MG63 (cell line): ENCODE results near the gene PCGF3. TPM values are rescaled to one million over a fixed set of nuclear protein-coding genes. Genes with fewer than 3 reads are reported as not detected.
"Not testable (repeated sequence)": the region's sequence is repeated elsewhere in the genome, so short reads cannot be mapped to it uniquely, and the experiment has no call there.

Experiments
- DNase-seq: peaks from one replicate; pipeline ENCODE4 v3.0.0-alpha.2; 2020
- H3K27me3 ChIP-seq: fragments of 250-450 bp; sonication (Bioruptor Pico); 2 replicates; pipeline ENCODE4 v1.5.1; 2020; ENCODE audit warnings: mild to moderate bottlenecking, moderate library complexity
- H3K36me3 ChIP-seq: fragments of 250-450 bp; sonication (Bioruptor Pico); 2 replicates; pipeline ENCODE4 v1.5.1; 2020; ENCODE audit warnings: mild to moderate bottlenecking, moderate library complexity
- H3K4me3 ChIP-seq: fragments of 250-450 bp; sonication (Bioruptor Pico); 2 replicates; pipeline ENCODE4 v1.5.1; 2020; ENCODE audit warnings: mild to moderate bottlenecking, moderate library complexity
- H3K9me3 ChIP-seq: fragments of 250-450 bp; sonication (Bioruptor Pico); 2 replicates; pipeline ENCODE4 v1.5.1; 2020; ENCODE audit warnings: mild to moderate bottlenecking, moderate library complexity
- total RNA-seq: library from RNA; depleted of rRNA; stranded (reverse); fragments of >200 nt; shearing (Covaris generic); gene quantifications from 2 replicates; pipeline ENCODE4 v1.2.3, GENCODE V29; 2014; ENCODE audit warnings: low replicate concordance

PCGF3 gene
- total RNA-seq, 1 experiment from 2014 or later, result 9.9 TPM

GRCh38 chr4:771464-771863, 65.8 kb downstream of the PCGF3 start:
- no peak for DNase-seq
- Histone ChIP-seq H3K4me3 (no peak overlapping the region), H3K9me3 (no peaks in the 10 kb centered on the region), H3K27me3 (no peaks in the 10 kb centered on the region), H3K36me3 (peaks cover 29% of the 10 kb centered on the region)

GRCh38 chr4:772118-772517, 66.5 kb downstream of the PCGF3 start:
- Histone ChIP-seq H3K27me3 (no peaks in the 10 kb centered on the region), H3K9me3 (no peaks in the 10 kb centered on the region), H3K36me3 (peaks cover 29% of the 10 kb centered on the region), H3K4me3 (no peak overlapping the region)
- DNase-seq, result no peak

GRCh38 chr4:772776-773175, 67.1 kb downstream of the PCGF3 start:
- H3K4me3 ChIP-seq, result no peak overlapping the region
- H3K9me3 ChIP-seq, result no peaks in the 10 kb centered on the region
- DNase-seq, result no peak
- peaks cover 30% of the 10 kb centered on the region for H3K36me3 ChIP-seq
- no peaks in the 10 kb centered on the region for H3K27me3 ChIP-seq

- Histone ChIP-seq H3K4me3 (no peak overlapping the region), H3K27me3 (no peaks in the 10 kb centered on the region), H3K9me3 (no peaks in the 10 kb centered on the region), H3K36me3 (peaks cover 34% of the 10 kb centered on the region)
- DNase-seq, result no peak
Observed at GRCh38 chr4:773214-773613, 67.6 kb downstream of the PCGF3 start.

- H3K36me3 ChIP-seq, result peaks cover 36% of the 10 kb centered on the region
Observed at GRCh38 chr4:774419-775092, 68.9 kb downstream of the PCGF3 start.

GRCh38 chr4:775485-775884, 69.9 kb downstream of the PCGF3 start:
- DNase-seq, H3K4me3 ChIP-seq, H3K27me3 ChIP-seq, H3K9me3 ChIP-seq: not testable (repeated sequence)
- H3K36me3 ChIP-seq, result peaks cover 40% of the 10 kb centered on the region

More at GRCh38 chr4:774419-775092, 68.9 kb downstream of the PCGF3 start:
- H3K27me3 ChIP-seq, H3K4me3 ChIP-seq, H3K9me3 ChIP-seq, DNase-seq: not testable (repeated sequence)

- Histone ChIP-seq H3K27me3 (no peaks in the 10 kb centered on the region), H3K9me3 (no peaks in the 10 kb centered on the region), H3K4me3 (no peak overlapping the region), H3K36me3 (peaks cover 44% of the 10 kb centered on the region)
- no peak for DNase-seq
Observed at GRCh38 chr4:776743-777441, 71.3 kb downstream of the PCGF3 start.

- peaks cover 44% of the 10 kb centered on the region for H3K36me3 ChIP-seq
- H3K27me3 ChIP-seq, result no peaks in the 10 kb centered on the region
- H3K9me3 ChIP-seq, result no peaks in the 10 kb centered on the region
- no peak overlapping the region for H3K4me3 ChIP-seq
- no peak for DNase-seq
Observed at GRCh38 chr4:777520-778262, 72.1 kb downstream of the PCGF3 start.

GRCh38 chr4:779555-779954, 73.9 kb downstream of the PCGF3 start:
- Histone ChIP-seq H3K4me3 (no peak overlapping the region), H3K36me3 (peaks cover 44% of the 10 kb centered on the region), H3K27me3 (no peaks in the 10 kb centered on the region), H3K9me3 (no peaks in the 10 kb centered on the region)
- DNase-seq, result no peak

- H3K36me3 ChIP-seq, result peaks cover 44% of the 10 kb centered on the region
- DNase-seq, H3K27me3 ChIP-seq, H3K9me3 ChIP-seq: not testable (repeated sequence)
- H3K4me3 ChIP-seq, result peak overlapping the region; percentile 97
Observed at GRCh38 chr4:780255-780654, 74.6 kb downstream of the PCGF3 start.

GRCh38 chr4:780716-781492, 75.3 kb downstream of the PCGF3 start:
- peak overlapping the region; percentile 97 for H3K4me3 ChIP-seq
- no peak for DNase-seq
- no peaks in the 10 kb centered on the region for H3K9me3 ChIP-seq
- peaks cover 40% of the 10 kb centered on the region for H3K36me3 ChIP-seq
- no peaks in the 10 kb centered on the region for H3K27me3 ChIP-seq

GRCh38 chr4:781493-782216, 76.0 kb downstream of the PCGF3 start:
- peaks cover 37% of the 10 kb centered on the region for H3K36me3 ChIP-seq
- peak overlapping the region; percentile 97 for H3K4me3 ChIP-seq
- peak; percentile 97 for DNase-seq
- no peaks in the 10 kb centered on the region for H3K9me3 ChIP-seq
- no peaks in the 10 kb centered on the region for H3K27me3 ChIP-seq

GRCh38 chr4:784401-785331, 79.0 kb downstream of the PCGF3 start:
- no peaks in the 10 kb centered on the region for H3K9me3 ChIP-seq
- peaks cover 10% of the 10 kb centered on the region for H3K36me3 ChIP-seq
- no peaks in the 10 kb centered on the region for H3K27me3 ChIP-seq
- H3K4me3 ChIP-seq, result no peak overlapping the region
- DNase-seq, result no peak

GRCh38 chr4:785332-786073, 79.9 kb downstream of the PCGF3 start:
- no peak overlapping the region for H3K4me3 ChIP-seq
- no peaks in the 10 kb centered on the region for H3K27me3 ChIP-seq
- no peak for DNase-seq
- peaks cover 3% of the 10 kb centered on the region; the same call in 1 of the 2 replicates for H3K36me3 ChIP-seq
- no peaks in the 10 kb centered on the region for H3K9me3 ChIP-seq
